Liver (tissue), 9 donors: ENCODE results near the gene CGNL1. TPM values are rescaled to one million over a fixed set of nuclear protein-coding genes. Genes with fewer than 3 reads are reported as not detected.

Experiments used
- DNase-seq: peaks from one replicate; pipeline ENCODE4 v3.0.0-alpha.2; 2017; ENCODE audit warnings: low spot score
- H3K27ac ChIP-seq, 2 donors: one replicate each; pipeline ENCODE4 v1.7.0; 2013; ENCODE audit warnings: inconsistent platforms in 2 of 2, low read length in 2 of 2, control low read depth in 1 of 2, low read depth in 1 of 2, mild to moderate bottlenecking in 1 of 2
- H3K27me3 ChIP-seq, 4 donors: one replicate each; pipeline versions ENCODE4 v1.6.1 to v1.7.0; 2013; ENCODE audit warnings: low read length in 3 of 4, inconsistent platforms in 1 of 4, mild to moderate bottlenecking in 1 of 4, moderate library complexity in 1 of 4; ENCODE audit not compliant: control insufficient read depth in 4 of 4, insufficient read depth in 4 of 4
- H3K36me3 ChIP-seq, 4 donors: one replicate each; pipeline versions ENCODE4 v1.6.1 to v1.7.0; 2013; ENCODE audit warnings: low read length in 3 of 4, mild to moderate bottlenecking in 3 of 4, low read depth in 1 of 4, moderate library complexity in 1 of 4; ENCODE audit not compliant: control insufficient read depth in 4 of 4, insufficient read depth in 3 of 4
- H3K4me1 ChIP-seq, 4 donors: one replicate each; pipeline versions ENCODE4 v1.6.1 to v1.7.0; 2013; ENCODE audit warnings: low read length in 3 of 4, mild to moderate bottlenecking in 3 of 4, moderate library complexity in 1 of 4; ENCODE audit not compliant: control insufficient read depth in 4 of 4, insufficient read depth in 4 of 4
- H3K4me3 ChIP-seq, 3 donors: one replicate each; pipeline versions ENCODE4 v1.6.1 to v1.7.0; 2013; ENCODE audit warnings: low read length in 3 of 3, control low read depth in 1 of 3, low read depth in 1 of 3, mild to moderate bottlenecking in 1 of 3
- H3K9ac ChIP-seq, 2 donors: one replicate each; pipeline ENCODE4 v1.7.0; 2013; ENCODE audit warnings: low read length in 2 of 2, mild to moderate bottlenecking in 2 of 2, moderate library complexity in 2 of 2, control low read depth in 1 of 2, low read depth in 1 of 2
- H3K9me3 ChIP-seq, 4 donors: one replicate each; pipeline versions ENCODE4 v1.6.1 to v1.7.0; 2013; ENCODE audit warnings: low read length in 3 of 4; ENCODE audit not compliant: control insufficient read depth in 4 of 4
- FOXA1 ChIP-seq: IDR thresholded peaks from 2 replicates; pipeline ENCODE4 v1.6.1; 2016; ENCODE audit warnings: antibody characterized with exemption
- FOXA2 ChIP-seq: IDR thresholded peaks from 2 replicates; pipeline ENCODE4 v1.6.1; 2016; ENCODE audit warnings: antibody characterized with exemption
- HNF4G ChIP-seq: IDR thresholded peaks from 2 replicates; pipeline ENCODE4 v1.6.1; 2016; ENCODE audit warnings: antibody characterized with exemption
- NR2F2 ChIP-seq: IDR thresholded peaks from 2 replicates; pipeline ENCODE4 v1.6.1; 2016; ENCODE audit warnings: antibody characterized with exemption
- RAD21 ChIP-seq, 2 donors: IDR thresholded peaks; 2 replicates each; pipeline ENCODE4 v1.6.1; 2016; ENCODE audit warnings: antibody characterized with exemption in 2 of 2, mild to moderate bottlenecking in 2 of 2
- RXRA ChIP-seq, 2 donors: IDR thresholded peaks; 2 replicates each; pipeline ENCODE4 v1.6.1; 2017 to 2018; ENCODE audit warnings: antibody characterized with exemption in 2 of 2, mild to moderate bottlenecking in 1 of 2
- TAF1 ChIP-seq: conservative IDR thresholded peaks from 2 replicates; pipeline ENCODE4 v1.6.1; 2016; ENCODE audit warnings: antibody characterized with exemption, mild to moderate bottlenecking
- WGBS: extraction: QIAGEN DNeasy Blood & Tissue Kit; methylation state at CpG from one replicate; pipeline ENCODE4 v1.1.7; 2013; 5-methylcytosine and 5-hydroxymethylcytosine counted together
- polyA plus RNA-seq, 2 donors: library from polyadenylated mRNA; stranded (reverse) in 1 of 2; unstranded in 1 of 2; fragments of 200-250 nt in 1 of 2; fragments of >200 nt in 1 of 2; fragmentation: Nextera tagmentation in 1 of 2; extraction: Ambion mirVana in 1 of 2; gene quantifications; one replicate each; pipeline versions ENCODE4 v1.2.1 to v1.2.3, GENCODE V29; 2013 to 2015
- total RNA-seq, 2 donors: library from RNA; depleted of rRNA; stranded (reverse); fragments of >200 nt; gene quantifications; one replicate each; pipeline ENCODE4 v1.2.3, GENCODE V29; 2014
- TF ChIP-seq, protein P1 (sequence below): IDR thresholded peaks from 2 replicates; pipeline ENCODE4 v1.6.1; 2016; ENCODE audit warnings: antibody characterized with exemption
- TF ChIP-seq, protein P2 (sequence below): fragments of 150-350 bp; IDR thresholded peaks from 2 replicates; pipeline ENCODE4 v1.5.1; 2017; ENCODE audit warnings: improper control_type of control experiment, low read depth, low read length; ENCODE audit not compliant: missing input control
- TF ChIP-seq, protein P3 (sequence below): IDR thresholded peaks from 2 replicates; pipeline ENCODE4 v1.6.1; 2016; ENCODE audit warnings: antibody characterized with exemption
- donor health status: healthy.
- donor health status: healthy.
- donor health status: healthy.
- donor health status: healthy.
- donor health status: healthy.

The CGNL1 gene
- total and polyA plus RNA-seq, 4 donors = 12.0 to 31.9 (median 16.1) TPM

DNA sequence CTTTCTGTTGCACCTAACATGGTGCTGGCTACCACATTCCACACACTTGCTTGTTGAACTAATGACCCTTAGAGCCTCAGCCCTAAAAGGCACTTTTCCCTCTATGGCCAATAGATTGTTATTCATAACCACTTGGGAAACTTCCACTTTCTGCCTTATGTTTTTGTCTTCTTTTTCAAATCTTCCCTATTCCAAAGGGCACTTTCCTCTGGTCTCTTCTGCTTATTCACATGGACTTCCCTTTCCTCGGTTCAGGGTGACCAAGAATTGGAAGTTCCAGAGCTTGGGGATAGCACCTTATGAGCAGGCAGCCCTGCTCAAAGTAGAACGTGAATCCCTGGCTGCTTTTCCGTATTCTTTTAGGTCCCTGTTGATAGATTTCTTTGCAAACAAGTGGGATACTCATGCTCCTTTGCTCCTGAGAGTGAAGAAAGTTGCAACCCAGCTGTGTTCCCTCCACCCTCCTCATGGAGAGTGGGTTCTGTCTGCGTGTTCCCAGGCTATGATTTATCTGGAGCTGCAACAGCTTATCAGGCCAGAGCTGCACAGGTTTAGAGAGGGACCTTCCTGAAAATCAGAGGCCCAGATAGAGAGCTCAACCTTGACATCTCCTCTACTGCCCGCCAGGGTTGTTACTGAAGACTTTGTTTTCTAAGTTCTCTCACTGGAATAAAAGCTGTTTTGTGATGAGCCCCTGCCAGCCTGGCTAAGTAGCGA, 156.6 kb downstream of the CGNL1 start (continued):
- TF ChIP-seq, protein P1, sequence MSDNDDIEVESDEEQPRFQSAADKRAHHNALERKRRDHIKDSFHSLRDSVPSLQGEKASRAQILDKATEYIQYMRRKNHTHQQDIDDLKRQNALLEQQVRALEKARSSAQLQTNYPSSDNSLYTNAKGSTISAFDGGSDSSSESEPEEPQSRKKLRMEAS = no peak

DNA sequence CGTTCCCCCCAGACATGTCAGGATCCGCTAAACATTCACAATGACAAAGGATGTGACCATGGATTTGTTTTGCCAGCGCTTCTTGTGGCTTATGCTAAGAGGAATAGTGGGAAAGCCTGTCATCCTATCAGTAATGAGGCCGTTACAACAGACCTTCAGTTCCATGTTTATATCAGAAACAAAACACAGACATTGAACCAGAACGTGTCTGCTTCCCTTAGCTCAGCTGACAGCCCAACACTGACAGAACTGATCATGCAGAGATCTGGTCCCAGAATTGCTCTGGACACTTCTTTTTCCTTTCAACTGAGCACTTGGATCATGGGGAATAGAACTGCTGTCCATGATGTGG, 157.1 kb downstream of the CGNL1 start:
- Histone ChIP-seq H3K36me3 (peaks cover 3 to 67% (median 46%) of the 10 kb centered on the region in 4 donors), H3K4me1 (peaks cover 0 to 10% (median 9%) of the 10 kb centered on the region in 4 donors), H3K27me3 (no peaks in the 10 kb centered on the region), H3K9ac (no peak overlapping the region), H3K4me3 (no peak overlapping the region), H3K9me3 (no peaks in the 10 kb centered on the region), H3K27ac (no peak overlapping the region)
- DNase-seq = no peak
- TF ChIP-seq, protein P1 = no peak
- TF ChIP-seq, protein P2, sequence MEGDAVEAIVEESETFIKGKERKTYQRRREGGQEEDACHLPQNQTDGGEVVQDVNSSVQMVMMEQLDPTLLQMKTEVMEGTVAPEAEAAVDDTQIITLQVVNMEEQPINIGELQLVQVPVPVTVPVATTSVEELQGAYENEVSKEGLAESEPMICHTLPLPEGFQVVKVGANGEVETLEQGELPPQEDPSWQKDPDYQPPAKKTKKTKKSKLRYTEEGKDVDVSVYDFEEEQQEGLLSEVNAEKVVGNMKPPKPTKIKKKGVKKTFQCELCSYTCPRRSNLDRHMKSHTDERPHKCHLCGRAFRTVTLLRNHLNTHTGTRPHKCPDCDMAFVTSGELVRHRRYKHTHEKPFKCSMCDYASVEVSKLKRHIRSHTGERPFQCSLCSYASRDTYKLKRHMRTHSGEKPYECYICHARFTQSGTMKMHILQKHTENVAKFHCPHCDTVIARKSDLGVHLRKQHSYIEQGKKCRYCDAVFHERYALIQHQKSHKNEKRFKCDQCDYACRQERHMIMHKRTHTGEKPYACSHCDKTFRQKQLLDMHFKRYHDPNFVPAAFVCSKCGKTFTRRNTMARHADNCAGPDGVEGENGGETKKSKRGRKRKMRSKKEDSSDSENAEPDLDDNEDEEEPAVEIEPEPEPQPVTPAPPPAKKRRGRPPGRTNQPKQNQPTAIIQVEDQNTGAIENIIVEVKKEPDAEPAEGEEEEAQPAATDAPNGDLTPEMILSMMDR = no peak
- no peak for TF ChIP-seq NR2F2
- no peak for TF ChIP-seq RAD21 (IDR thresholded peaks at IDR 0.05)
- 87% methylated on average over 5 of the region's 5 CpGs for WGBS

DNA sequence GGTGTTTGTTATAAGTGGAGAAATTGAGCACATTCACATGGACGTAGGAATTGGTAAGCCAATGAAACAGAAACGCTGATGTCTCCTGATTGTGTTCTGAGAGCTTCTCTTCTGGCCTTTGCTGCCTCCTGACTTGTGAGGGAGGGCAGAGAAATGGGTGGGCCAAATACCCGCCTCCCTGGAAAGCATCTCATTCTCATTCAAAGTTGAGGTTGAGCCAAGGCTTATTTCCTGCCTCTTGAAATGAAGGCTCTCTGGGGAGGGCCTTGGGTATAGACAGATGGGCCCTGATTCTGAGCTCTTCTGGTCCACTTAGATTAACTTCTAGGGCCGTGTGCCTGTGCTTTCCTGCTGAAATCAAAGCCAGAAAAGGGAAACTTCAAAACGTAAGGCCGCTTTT, 158.0 kb downstream of the CGNL1 start:
- no peak for DNase-seq
- TF ChIP-seq, protein P3, sequence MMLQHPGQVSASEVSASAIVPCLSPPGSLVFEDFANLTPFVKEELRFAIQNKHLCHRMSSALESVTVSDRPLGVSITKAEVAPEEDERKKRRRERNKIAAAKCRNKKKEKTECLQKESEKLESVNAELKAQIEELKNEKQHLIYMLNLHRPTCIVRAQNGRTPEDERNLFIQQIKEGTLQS = no peak
- no peak for TF ChIP-seq FOXA2

DNA sequence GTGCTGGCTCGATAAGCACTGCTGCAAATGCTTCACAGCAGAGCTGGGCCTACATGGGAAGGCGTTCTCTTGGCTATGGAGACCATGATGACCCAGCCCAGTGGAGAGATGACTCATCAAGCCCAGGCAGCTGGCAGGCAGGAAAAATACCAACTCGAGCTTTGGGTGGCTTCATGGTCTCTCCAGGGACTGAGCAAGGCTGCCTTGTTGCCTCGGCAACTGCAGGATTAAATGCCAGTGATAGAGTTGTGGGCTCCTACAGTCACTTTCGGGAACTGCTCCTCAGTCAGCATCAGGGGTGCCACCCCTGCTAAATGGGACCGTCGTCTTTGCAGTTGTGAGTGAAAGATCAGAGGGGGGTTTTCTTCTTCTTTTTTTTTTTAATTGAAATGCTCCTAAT, 160.8 kb downstream of the CGNL1 start:
- 88% methylated on average over 7 of the region's 7 CpGs for WGBS
- no peaks in the 10 kb centered on the region for H3K27me3 ChIP-seq
- H3K36me3 ChIP-seq = peaks cover 0 to 69% (median 44%) of the 10 kb centered on the region in 4 donors
- DNase-seq = no peak
- no peaks in the 10 kb centered on the region for H3K4me1 ChIP-seq
- no peak overlapping the region for H3K4me3 ChIP-seq
- TF ChIP-seq RAD21 (IDR thresholded peaks at IDR 0.05) (no peak), FOXA1 (no peak), HNF4G (no peak), TAF1 (no peak), RXRA (IDR thresholded peaks at IDR 0.05) (no peak)
- TF ChIP-seq, protein P2 = no peak
- TF ChIP-seq, protein P3 = no peak
- no peak overlapping the region for H3K9ac ChIP-seq
- H3K9me3 ChIP-seq = no peaks in the 10 kb centered on the region
- no peak overlapping the region for H3K27ac ChIP-seq

More for the DNA sequence above, 158.0 kb downstream of the CGNL1 start:
- no peaks in the 10 kb centered on the region for H3K9me3 ChIP-seq
- peaks cover 0 to 2% (median under 1%) of the 10 kb centered on the region in 4 donors for H3K4me1 ChIP-seq
- no peak overlapping the region for H3K4me3 ChIP-seq
- H3K36me3 ChIP-seq = peaks cover 3 to 66% (median 44%) of the 10 kb centered on the region in 4 donors
- no peak overlapping the region for H3K9ac ChIP-seq
- no peak overlapping the region for H3K27ac ChIP-seq
- H3K27me3 ChIP-seq = no peaks in the 10 kb centered on the region
- 72% methylated on average over 6 of the region's 6 CpGs for WGBS
